Epithelial cell of prostate (primary cell): Measurements from ENCODE around the gene TRMT2A.
A peak's percentile ranks its signal among the peaks of the same experiment; 100 is the strongest.

Experiments used
- DNase-seq: peaks from one replicate; pipeline ENCODE4 v3.0.0-alpha.2; 2011; ENCODE audit warnings: low read depth, low spot score
- H3K27ac ChIP-seq: fragments of 450-650 bp; 2 replicates; pipeline ENCODE4 v1.5.1; 2017; ENCODE audit warnings: mild to moderate bottlenecking

Gene TRMT2A

GRCh38 chr22:20090730-20091240, 26.2 kb downstream of the TRMT2A start:
- DNase-seq = no peak
- H3K27ac ChIP-seq = no peak overlapping the region

- DNase-seq = no peak
These were observed 26.9 kb downstream of the TRMT2A start for GRCh38 chr22:20089977-20090729.

GRCh38 chr22:20089226-20089976, 27.6 kb downstream of the TRMT2A start:
- no peak for DNase-seq
- H3K27ac ChIP-seq = no peak overlapping the region

More at GRCh38 chr22:20089977-20090729, 26.9 kb downstream of the TRMT2A start:
- no peak overlapping the region for H3K27ac ChIP-seq

- no peak for DNase-seq
- H3K27ac ChIP-seq = no peak overlapping the region
These were observed 28.8 kb downstream of the TRMT2A start for GRCh38 chr22:20088263-20088648.

GRCh38 chr22:20087319-20088262, 29.4 kb downstream of the TRMT2A start:
- DNase-seq = no peak
- no peak overlapping the region for H3K27ac ChIP-seq

- no peak for DNase-seq
- no peak overlapping the region for H3K27ac ChIP-seq
These were observed 30.3 kb downstream of the TRMT2A start for GRCh38 chr22:20086763-20087162.

- H3K27ac ChIP-seq = no peak overlapping the region
- no peak for DNase-seq
These were observed 30.9 kb downstream of the TRMT2A start for GRCh38 chr22:20086101-20086599.

- H3K27ac ChIP-seq = no peak overlapping the region
These were observed 31.4 kb downstream of the TRMT2A start for GRCh38 chr22:20085651-20086050.

GRCh38 chr22:20084547-20085413, 32.2 kb downstream of the TRMT2A start:
- no peak for DNase-seq
- no peak overlapping the region for H3K27ac ChIP-seq

More at GRCh38 chr22:20085651-20086050, 31.4 kb downstream of the TRMT2A start:
- no peak for DNase-seq

- no peak overlapping the region for H3K27ac ChIP-seq
- no peak for DNase-seq
These were observed 33.0 kb downstream of the TRMT2A start for GRCh38 chr22:20083891-20084546.

- no peak overlapping the region for H3K27ac ChIP-seq
- DNase-seq = no peak
These were observed 33.7 kb downstream of the TRMT2A start for GRCh38 chr22:20083157-20083890.

- H3K27ac ChIP-seq = peak overlapping the region; percentile 92
- no peak for DNase-seq
These were observed 36.0 kb downstream of the TRMT2A start for GRCh38 chr22:20080776-20081654.

- peak overlapping the region; percentile 92 for H3K27ac ChIP-seq
- DNase-seq = no peak
These were observed 36.6 kb downstream of the TRMT2A start for GRCh38 chr22:20080445-20080775.

GRCh38 chr22:20079745-20080444, 37.1 kb downstream of the TRMT2A start, which contains the start of gene DGCR8:
TSS of gene DGCR8 (plus strand) at chr22:20080241. CDS start at chr22:20085964, 5,723 bp downstream.
- peak; percentile 41 for DNase-seq
- H3K27ac ChIP-seq = peak within 1 kb of the TSS; percentile 92

GRCh38 chr22:20076627-20077172, 40.3 kb downstream of the TRMT2A start:
- H3K27ac ChIP-seq = no peak overlapping the region

GRCh38 chr22:20071524-20071972, 45.5 kb downstream of the TRMT2A start:
- DNase-seq = no peak

More at GRCh38 chr22:20076627-20077172, 40.3 kb downstream of the TRMT2A start:
- no peak for DNase-seq

More at GRCh38 chr22:20071524-20071972, 45.5 kb downstream of the TRMT2A start:
- H3K27ac ChIP-seq = no peak overlapping the region
